GM21381 (cell line): ENCODE measurements around the gene URB2.
A peak's percentile ranks its signal among the peaks of the same experiment; 100 is the strongest.
"Not testable (repeated sequence)": the region's sequence is repeated elsewhere in the genome, so short reads cannot be mapped to it uniquely, and the experiment has no call there.

Experiments used
- ATAC-seq: cut with Tn5 transposase; IDR thresholded peaks from one replicate; pipeline ENCODE4 v1.9.1; 2021; ENCODE audit warnings: mild to moderate bottlenecking, moderate library complexity; ENCODE audit not compliant: unreplicated experiment

Gene URB2

GRCh38 chr1:229625915-229626831, at the start of gene URB2, which contains the start of gene TAF5L:
Gene URB2 (plus strand): TSS chr1:229626247. CDS start chr1:229627634, 1,387 bp downstream.
Gene TAF5L (minus strand): TSS chr1:229626122. CDS start chr1:229614482, 11,640 bp downstream.
- peak; percentile 86 for ATAC-seq

- ATAC-seq = no peak
Measured at GRCh38 chr1:229578168-229579058, 47.6 kb upstream of the URB2 start.

- ATAC-seq = peak; percentile 92
Measured at GRCh38 chr1:229579059-229579673, 46.9 kb upstream of the URB2 start.

- ATAC-seq = no peak
Measured at GRCh38 chr1:229581485-229581884, 44.6 kb upstream of the URB2 start.

GRCh38 chr1:229582011-229582694, 43.9 kb upstream of the URB2 start:
- ATAC-seq = no peak

- no peak for ATAC-seq
Measured at GRCh38 chr1:229582715-229583114, 43.3 kb upstream of the URB2 start.

DNA sequence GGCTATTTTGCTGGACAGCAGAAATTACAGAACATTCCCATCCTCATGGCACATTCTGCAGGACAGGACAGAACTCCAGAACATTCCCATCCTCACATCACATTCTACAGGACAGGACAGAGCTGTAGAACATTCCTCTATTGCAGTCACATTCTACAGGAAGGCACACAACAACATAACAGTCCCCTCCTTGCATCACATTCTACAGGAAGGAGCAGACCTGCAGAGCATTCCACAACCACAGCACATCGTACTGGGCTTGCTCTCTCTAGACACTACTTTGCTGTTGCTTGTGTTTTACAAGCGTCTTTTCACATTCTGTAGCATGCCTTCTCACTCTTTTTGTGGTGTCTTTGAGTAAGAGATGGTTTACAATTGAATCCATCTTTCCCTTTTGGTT, 40.7 kb upstream of the URB2 start:
- no peak for ATAC-seq

GRCh38 chr1:229590119-229590518, 35.9 kb upstream of the URB2 start:
- no peak for ATAC-seq

DNA sequence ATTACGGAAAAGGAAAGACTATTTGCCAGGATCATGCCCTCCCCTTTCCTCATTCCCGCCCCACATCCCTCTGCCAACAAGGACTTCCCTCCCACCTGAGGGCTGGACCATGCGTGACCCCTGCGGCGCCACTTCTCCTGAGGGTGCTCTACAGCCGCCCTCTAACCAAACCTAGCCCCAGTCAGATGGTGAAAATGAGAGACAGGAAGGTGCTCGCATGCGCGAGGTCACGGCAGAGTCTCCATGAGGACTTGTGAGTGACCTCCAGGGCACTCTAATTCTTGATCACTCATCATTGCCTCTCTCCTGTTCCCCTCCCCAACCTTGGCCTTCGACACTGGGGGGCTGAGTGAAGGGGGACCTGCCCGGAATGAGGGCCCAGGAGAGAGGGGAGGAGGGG, 32.2 kb upstream of the URB2 start:
- no peak for ATAC-seq

DNA sequence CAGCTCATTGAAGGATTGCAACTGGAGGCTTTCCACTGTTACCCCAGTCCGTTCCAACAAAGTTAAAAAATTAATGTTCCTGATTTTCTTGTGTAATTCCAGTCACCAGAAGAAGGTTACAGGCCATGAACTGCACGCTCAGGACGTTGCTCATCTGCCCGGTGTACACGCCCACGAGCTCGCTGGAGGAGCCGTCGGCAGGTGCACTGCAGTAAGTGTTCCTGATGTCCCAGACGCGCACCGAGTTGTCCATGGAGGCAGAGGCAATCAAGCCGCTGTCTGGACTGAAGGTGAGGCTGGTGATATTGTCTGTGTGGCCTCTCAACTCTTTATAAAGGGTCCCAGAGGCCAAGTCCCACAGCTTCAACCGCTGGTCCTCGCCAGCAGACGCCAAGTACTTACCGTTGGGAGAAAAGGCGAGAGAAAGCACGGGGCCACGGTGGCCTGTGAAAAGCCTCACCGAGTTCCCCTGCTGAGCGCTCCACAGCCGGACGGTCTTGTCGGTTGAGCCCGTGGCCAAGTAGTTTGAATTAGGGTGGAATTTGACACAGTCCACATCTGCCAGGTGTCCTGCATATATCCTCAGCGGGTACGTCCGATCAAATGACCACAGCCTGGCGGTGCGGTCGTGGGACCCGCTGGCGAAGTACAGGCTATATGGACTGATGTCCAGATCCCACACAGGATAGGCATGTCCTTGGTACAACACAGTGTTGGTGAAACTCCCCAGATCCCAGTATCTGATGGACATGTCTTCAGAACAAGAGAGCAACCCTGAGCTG, 31.6 kb upstream of the URB2 start:
- ATAC-seq = no peak

- not testable (repeated sequence) for ATAC-seq
Measured at GRCh38 chr1:229595876-229596275, 30.2 kb upstream of the URB2 start.

DNA sequence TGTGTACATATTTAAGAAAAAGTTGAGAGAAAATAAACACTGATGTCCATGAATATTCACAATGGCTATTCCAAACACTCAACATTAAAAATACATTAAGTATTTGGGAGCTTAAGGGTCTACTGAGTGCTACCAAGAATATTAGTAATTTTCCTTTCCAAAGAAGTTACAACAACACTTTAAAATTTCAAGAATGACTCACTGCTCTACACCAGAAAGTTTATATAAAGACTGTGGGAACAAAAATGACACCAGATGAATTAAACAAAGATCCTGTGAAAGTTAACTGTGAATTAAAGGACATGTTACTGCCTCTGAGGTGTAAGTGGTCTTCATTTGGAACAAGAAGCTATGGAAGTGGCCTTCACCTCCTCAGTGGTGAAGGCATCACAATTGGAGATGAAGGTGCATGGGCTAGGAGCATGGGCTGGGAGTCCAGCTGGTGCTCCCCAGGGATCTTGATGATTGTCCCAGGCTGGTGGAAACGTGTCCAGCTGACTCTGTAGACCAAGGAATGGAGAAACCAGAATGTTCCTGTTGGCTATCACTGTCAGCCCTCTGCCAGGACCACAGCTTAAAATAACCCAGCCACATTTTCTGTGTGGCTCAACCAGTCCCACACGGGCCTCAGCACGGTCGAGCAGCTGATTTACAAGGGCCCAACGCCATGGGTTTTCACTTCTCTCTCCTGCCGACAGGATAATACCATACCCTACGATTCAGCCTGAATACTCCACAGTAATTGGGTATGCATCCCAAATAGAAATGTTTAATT, 28.9 kb upstream of the URB2 start:
- ATAC-seq = no peak

DNA sequence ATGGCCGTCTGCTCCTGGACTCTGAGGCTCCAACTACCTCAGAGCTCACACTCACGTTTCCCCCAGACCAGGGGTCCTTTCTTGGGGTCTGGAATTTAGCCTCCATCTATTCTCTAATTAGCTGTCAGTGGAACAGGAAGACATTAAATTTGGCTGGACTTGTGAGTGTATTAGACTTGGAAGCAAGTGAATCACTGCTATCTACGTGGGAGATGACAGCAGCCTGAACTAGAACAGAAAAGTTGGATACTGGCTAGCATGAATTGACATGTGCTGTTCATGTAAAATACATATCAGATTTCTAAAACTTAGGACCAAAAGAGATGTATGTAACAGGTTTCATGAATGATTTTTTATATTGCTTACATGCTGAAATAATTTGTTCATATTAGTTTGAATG, 28.2 kb upstream of the URB2 start:
- ATAC-seq = no peak

GRCh38 chr1:229599218-229599954, 26.7 kb upstream of the URB2 start:
- ATAC-seq = no peak

DNA sequence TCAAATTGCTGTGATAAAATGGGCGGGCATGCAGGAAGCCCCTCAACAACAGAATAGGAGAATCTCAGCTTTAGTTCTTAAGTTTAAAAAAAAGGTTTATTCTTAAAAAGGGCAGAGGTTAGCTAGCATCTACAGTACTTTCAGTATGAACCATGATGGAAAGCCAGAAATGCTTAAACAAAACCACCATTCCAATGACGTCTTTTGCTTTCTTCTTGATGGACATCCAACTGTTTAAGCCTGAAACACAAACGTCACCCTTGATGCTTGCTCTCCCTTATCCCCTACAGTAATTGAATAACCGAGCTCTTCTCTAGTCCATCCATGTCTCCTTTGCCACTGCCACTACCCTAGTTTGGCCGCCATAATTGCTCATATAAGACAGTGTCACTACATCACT, 25.8 kb upstream of the URB2 start:
- no peak for ATAC-seq

- ATAC-seq = no peak
Measured at GRCh38 chr1:229603371-229604005, 22.6 kb upstream of the URB2 start.

- ATAC-seq = no peak
Measured at GRCh38 chr1:229607370-229607769, 18.7 kb upstream of the URB2 start.

- ATAC-seq = no peak
Measured at GRCh38 chr1:229608590-229608989, 17.5 kb upstream of the URB2 start.
